Skeletal muscle tissue (tissue), 4 donors: ENCODE measurements around the gene C6. TPM values are rescaled to one million over a fixed set of nuclear protein-coding genes. Genes with fewer than 3 reads are reported as not detected.

Experiments
- H3K27ac ChIP-seq: one replicate; pipeline ENCODE4 v1.7.0; 2013; ENCODE audit warnings: mild to moderate bottlenecking, low read depth, low read length, inconsistent platforms
- H3K27me3 ChIP-seq, 3 donors: one replicate each; pipeline ENCODE4 v1.7.0; 2013; ENCODE audit warnings: low read length in 3 of 3; ENCODE audit not compliant: control insufficient read depth in 3 of 3, insufficient read depth in 3 of 3
- H3K36me3 ChIP-seq, 3 donors: one replicate each; pipeline ENCODE4 v1.7.0; 2013; ENCODE audit warnings: low read length in 3 of 3; ENCODE audit not compliant: control insufficient read depth in 3 of 3, insufficient read depth in 3 of 3
- H3K4me1 ChIP-seq, 3 donors: one replicate each; pipeline ENCODE4 v1.7.0; 2013; ENCODE audit warnings: low read length in 3 of 3, mild to moderate bottlenecking in 3 of 3; ENCODE audit not compliant: control insufficient read depth in 3 of 3, insufficient read depth in 3 of 3
- H3K4me3 ChIP-seq, 3 donors: one replicate each; pipeline ENCODE4 v1.7.0; 2013; ENCODE audit warnings: low read length in 3 of 3
- H3K9ac ChIP-seq, 3 donors: one replicate each; pipeline ENCODE4 v1.7.0; 2013; ENCODE audit warnings: low read length in 3 of 3, mild to moderate bottlenecking in 3 of 3, moderate library complexity in 2 of 3, low read depth in 1 of 3
- H3K9me3 ChIP-seq, 3 donors: one replicate each; pipeline ENCODE4 v1.7.0; 2013; ENCODE audit warnings: low read length in 3 of 3; ENCODE audit not compliant: control insufficient read depth in 3 of 3
- total RNA-seq: library from RNA; depleted of rRNA; stranded (reverse); fragments of >200 nt; gene quantifications from one replicate; pipeline ENCODE4 v1.2.3, GENCODE V29; 2014
- donor health status: Osteomylitis.

Gene C6
- not detected for total RNA-seq

DNA sequence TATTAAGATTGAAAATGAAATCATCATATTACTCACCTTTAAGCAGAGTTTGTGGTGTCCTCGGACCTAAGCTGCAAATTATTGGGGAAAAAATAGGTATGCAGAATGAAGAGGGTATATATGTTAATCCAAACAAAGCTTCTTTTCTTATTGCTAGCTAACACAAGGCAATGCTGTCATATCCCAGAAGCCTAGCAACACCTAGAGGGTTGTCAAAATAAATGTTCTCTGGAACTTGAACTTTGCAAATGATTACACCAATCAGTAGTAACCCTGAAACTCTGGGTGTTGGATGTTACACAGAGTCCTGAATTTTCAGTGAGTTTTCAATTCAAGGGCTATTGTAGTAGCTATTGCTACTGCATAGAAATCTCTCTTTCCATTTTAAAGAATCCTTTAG, at the start of gene C6:
C6 (minus strand) TSS at position 193 of the 400 bp plus-strand sequence. CDS start 10,302 bp downstream, outside the sequence.
- no peak within 1 kb of the TSS for H3K4me3 ChIP-seq
- no peak within 1 kb of the TSS for H3K27ac ChIP-seq
- H3K27me3 ChIP-seq, result no peaks in the 10 kb centered on the region
- H3K9ac ChIP-seq, result no peak within 1 kb of the TSS
- H3K36me3 ChIP-seq, result no peaks in the 10 kb centered on the region
- H3K4me1 ChIP-seq, result no peaks in the 10 kb centered on the region
- no peaks in the 10 kb centered on the region for H3K9me3 ChIP-seq

DNA sequence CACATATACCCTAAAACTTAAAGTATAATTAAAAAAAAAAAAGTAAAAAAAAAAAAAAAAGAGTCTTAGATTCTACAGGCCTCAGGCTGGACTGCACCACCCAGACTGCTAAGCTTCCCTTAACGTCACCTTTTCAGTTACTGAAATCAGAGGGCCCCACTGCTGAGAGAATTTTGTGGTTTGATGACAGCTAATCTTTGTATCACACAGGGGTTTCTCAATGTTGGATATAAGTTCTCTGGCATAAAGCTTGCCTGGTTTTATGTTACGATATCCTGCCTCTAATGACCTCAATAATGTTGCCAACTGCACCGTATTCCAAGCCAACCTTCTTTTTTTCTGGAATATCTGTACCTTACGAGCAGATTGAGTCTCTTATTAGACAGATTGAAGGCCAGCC, 43.1 kb upstream of the C6 start:
- no peak overlapping the region for H3K4me3 ChIP-seq
- no peaks in the 10 kb centered on the region for H3K9me3 ChIP-seq
- no peaks in the 10 kb centered on the region for H3K27me3 ChIP-seq
- no peak overlapping the region for H3K27ac ChIP-seq
- no peaks in the 10 kb centered on the region for H3K36me3 ChIP-seq
- H3K9ac ChIP-seq, result no peak overlapping the region
- H3K4me1 ChIP-seq, result no peaks in the 10 kb centered on the region

DNA sequence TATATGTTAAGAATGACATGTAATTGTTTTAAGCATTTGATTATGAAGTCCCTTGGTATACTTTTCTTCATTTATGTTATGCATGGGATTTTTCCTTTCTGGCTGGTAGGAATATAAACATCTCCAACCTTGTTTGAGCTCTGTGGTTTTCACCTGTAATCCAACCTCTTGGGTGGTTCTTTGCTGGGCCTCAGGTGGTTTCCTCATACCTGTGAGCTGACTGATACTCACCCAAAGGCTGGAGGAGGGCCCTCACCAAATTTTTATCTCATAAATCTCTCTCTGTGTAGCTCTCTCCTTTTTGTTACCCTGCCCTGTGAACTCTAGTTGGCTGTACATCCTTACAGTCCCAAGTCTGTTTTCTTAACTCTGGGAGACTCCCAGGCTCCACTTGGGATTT, 39.8 kb upstream of the C6 start:
- Histone ChIP-seq H3K4me1 (no peaks in the 10 kb centered on the region), H3K9ac (no peak overlapping the region), H3K4me3 (no peak overlapping the region), H3K36me3 (no peaks in the 10 kb centered on the region), H3K9me3 (peaks cover 0 to 2% (median 0%) of the 10 kb centered on the region in 3 donors), H3K27ac (no peak overlapping the region), H3K27me3 (no peaks in the 10 kb centered on the region)

DNA sequence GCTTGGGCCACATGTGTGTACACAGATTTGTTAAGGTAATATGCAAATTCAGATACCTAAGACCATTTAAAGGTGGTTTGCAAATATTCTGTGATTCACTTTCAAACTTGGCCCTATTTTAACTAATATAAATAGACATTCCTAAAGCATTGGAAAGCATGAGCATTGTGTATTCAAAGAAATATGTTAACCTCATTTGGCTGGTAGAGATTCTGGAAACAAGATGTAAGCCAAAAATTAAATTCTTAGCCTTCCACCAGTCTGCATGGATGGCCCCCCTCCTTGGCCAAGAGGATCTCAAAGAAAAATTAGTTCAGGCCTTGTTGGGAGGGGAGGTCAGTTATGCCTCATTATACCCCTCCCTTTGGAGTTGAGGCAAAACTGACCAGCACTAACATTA, 38.7 kb upstream of the C6 start:
- no peaks in the 10 kb centered on the region for H3K4me1 ChIP-seq
- H3K4me3 ChIP-seq, result no peak overlapping the region
- no peaks in the 10 kb centered on the region for H3K36me3 ChIP-seq
- H3K27ac ChIP-seq, result no peak overlapping the region
- H3K27me3 ChIP-seq, result no peaks in the 10 kb centered on the region
- H3K9ac ChIP-seq, result no peak overlapping the region
- H3K9me3 ChIP-seq, result peaks cover 0 to 2% (median 0%) of the 10 kb centered on the region in 3 donors

DNA sequence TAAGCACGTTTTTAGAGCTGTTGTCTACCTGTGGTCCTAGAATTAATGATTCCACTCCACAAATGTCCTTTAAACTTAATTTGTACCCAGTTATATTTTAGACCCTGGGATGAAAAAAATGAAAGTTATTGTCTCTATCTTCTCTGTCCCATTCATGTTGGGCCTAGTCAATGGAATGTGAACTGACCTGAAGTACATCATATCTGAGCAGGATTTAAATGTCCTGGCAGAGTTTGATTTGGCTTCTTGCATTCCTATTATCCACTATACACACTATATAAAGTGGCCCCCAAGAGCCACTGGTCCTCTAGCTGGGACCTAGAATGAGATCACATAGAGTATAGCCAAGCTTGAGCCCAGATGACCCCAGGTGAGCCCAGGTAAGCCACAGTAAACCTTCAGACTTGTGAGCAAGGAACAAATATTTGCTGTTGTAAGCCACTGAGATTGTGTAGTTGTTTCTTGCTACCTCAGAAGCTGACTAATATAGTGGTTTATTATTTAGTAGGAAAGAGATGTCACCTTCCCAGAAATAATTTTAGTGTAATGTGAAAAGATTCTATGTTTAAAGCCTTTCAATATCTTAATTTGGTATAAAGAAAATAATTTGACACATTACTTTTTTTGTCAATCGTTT, 37.1 kb upstream of the C6 start:
- Histone ChIP-seq H3K4me1 (no peaks in the 10 kb centered on the region), H3K9me3 (peaks cover 0 to 2% (median 0%) of the 10 kb centered on the region in 3 donors), H3K36me3 (no peaks in the 10 kb centered on the region), H3K27me3 (no peaks in the 10 kb centered on the region), H3K4me3 (no peak overlapping the region), H3K9ac (no peak overlapping the region), H3K27ac (no peak overlapping the region)

DNA sequence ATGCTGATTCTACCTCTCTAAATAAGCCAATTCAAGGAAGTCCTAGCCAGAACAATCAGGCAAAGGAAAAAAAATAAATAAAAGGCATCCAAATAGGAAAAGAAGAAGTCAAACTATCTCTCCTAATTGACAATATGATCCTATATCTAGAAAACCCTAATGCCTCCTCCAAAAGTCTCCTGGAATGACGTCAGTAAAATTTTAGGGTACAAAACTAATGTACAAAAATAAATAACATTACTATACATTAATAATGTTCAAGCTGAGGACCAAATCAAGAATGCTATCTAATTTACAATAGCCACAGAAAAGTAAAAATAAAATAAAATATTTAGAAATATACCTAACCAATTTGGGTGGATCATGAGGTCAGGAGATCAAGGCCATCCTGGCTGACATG, 33.8 kb upstream of the C6 start:
- H3K9me3 ChIP-seq, result peaks cover 0 to 2% (median 0%) of the 10 kb centered on the region in 3 donors
- no peaks in the 10 kb centered on the region for H3K27me3 ChIP-seq
- H3K4me1 ChIP-seq, result no peaks in the 10 kb centered on the region
- no peak overlapping the region for H3K27ac ChIP-seq
- H3K4me3 ChIP-seq, result no peak overlapping the region
- no peak overlapping the region for H3K9ac ChIP-seq
- H3K36me3 ChIP-seq, result no peaks in the 10 kb centered on the region

DNA sequence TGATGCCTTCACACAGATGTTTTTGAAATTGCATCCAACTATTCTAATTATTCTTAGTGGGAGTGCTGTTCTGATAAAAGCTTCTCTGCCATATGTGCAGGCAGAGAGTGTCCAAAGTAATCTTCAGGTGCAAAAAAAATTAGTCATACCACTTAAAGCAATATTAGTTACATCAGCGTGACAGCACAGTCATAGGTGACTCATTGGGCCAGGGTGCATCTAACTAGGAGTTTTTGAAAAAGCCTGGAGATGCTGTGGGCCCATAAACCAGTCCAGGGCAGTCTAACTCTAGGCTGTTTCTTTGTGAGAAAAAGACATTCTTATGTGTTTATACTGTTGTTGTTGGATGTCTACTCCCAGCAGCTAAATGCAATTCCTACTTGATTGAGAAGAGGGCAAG, 33.0 kb upstream of the C6 start:
- Histone ChIP-seq H3K9ac (no peak overlapping the region), H3K27me3 (no peaks in the 10 kb centered on the region), H3K27ac (no peak overlapping the region), H3K36me3 (no peaks in the 10 kb centered on the region), H3K4me3 (no peak overlapping the region), H3K9me3 (peaks cover 0 to 2% (median 0%) of the 10 kb centered on the region in 3 donors), H3K4me1 (no peaks in the 10 kb centered on the region)

DNA sequence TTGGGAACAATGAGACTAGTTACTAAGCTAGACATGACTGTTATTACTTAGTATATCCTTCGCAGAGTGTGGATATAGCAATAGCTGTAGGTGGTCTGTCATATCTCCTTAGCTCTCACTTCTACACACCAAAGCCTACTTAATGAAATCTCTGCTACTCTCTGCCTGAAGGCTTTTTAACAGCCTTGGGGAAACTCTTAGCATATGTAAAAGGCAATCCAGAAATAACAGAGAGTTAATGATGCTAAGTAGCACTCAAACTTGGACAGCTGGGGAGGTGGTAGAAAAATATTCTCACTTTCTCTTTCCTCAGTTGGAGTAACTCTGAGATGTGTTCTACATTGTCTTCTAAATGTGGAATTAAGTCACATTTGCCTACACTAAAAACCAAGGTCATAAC, 30.2 kb upstream of the C6 start:
- H3K9me3 ChIP-seq, result no peaks in the 10 kb centered on the region
- H3K4me3 ChIP-seq, result no peak overlapping the region
- no peaks in the 10 kb centered on the region for H3K4me1 ChIP-seq
- no peak overlapping the region for H3K27ac ChIP-seq
- no peaks in the 10 kb centered on the region for H3K36me3 ChIP-seq
- no peak overlapping the region for H3K9ac ChIP-seq
- H3K27me3 ChIP-seq, result no peaks in the 10 kb centered on the region

DNA sequence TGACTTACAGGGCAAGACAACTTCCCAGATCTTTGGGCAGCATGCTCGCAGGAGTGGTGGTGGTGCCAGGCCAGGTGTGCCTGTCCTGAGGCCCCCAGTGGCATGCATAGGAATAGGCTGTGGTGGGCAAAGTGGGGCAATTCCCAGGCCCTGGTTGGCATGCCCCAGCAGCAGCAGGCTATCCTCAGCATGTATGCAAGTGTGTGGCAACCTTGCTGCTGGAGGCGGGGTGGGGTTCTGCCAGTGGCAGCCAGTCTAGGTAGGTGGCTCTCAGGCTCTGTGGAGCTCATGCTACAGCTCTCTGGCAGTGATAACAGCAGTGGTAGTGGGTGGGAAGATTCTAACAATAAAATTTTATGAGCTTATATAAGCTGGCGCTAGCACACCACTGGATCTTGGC, 27.7 kb upstream of the C6 start:
- no peak overlapping the region for H3K27ac ChIP-seq
- H3K36me3 ChIP-seq, result no peaks in the 10 kb centered on the region
- no peak overlapping the region for H3K9ac ChIP-seq
- H3K4me1 ChIP-seq, result no peaks in the 10 kb centered on the region
- H3K4me3 ChIP-seq, result no peak overlapping the region
- no peaks in the 10 kb centered on the region for H3K27me3 ChIP-seq
- no peaks in the 10 kb centered on the region for H3K9me3 ChIP-seq

DNA sequence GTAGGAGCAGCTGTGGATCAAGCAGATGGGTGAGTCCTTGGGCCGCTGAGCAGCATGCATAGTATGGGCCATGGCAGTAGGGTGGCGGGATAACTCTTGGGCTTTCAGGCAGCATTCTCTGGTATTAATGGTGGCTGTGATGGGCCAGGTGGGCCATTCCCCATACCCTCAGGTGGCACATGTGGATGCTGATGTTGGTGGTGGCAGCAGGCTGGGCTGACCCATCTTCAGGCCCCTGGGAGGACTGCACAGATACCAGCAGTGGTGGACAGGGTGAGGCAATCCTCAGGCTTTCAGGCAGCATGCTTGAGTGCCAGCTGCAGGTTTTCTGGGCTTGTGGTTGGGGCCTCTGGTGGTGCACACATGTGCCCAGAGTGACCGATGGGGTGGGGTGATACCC, 27.1 kb upstream of the C6 start:
- Histone ChIP-seq H3K4me3 (no peak overlapping the region), H3K4me1 (no peaks in the 10 kb centered on the region), H3K9me3 (no peaks in the 10 kb centered on the region), H3K36me3 (no peaks in the 10 kb centered on the region), H3K9ac (no peak overlapping the region), H3K27ac (no peak overlapping the region), H3K27me3 (no peaks in the 10 kb centered on the region)
